Kidney tubule cell (primary cell): Measurements from ENCODE around the gene SWSAP1.

Source experiments
- DNase-seq: peaks from one replicate; pipeline ENCODE4 v3.0.0-alpha.2; 2018; ENCODE audit warnings: low spot score

Gene SWSAP1

GRCh38 chr19:11416346-11417052, 42.0 kb downstream of the SWSAP1 start:
- DNase-seq: no peak

- no peak for DNase-seq
These were observed 43.7 kb downstream of the SWSAP1 start for GRCh38 chr19:11418094-11418548.

- DNase-seq: peak; percentile 59
These were observed 44.4 kb downstream of the SWSAP1 start, which contains the start of gene RGL3 for GRCh38 chr19:11418549-11419506. TSS of gene RGL3 (minus strand) at chr19:11419314. CDS start at chr19:11419278, 36 bp downstream.

GRCh38 chr19:11420429-11421370, 46.2 kb downstream of the SWSAP1 start:
- DNase-seq: no peak

- no peak for DNase-seq
These were observed 47.1 kb downstream of the SWSAP1 start for GRCh38 chr19:11421371-11422098.

GRCh38 chr19:11422163-11423065, 47.9 kb downstream of the SWSAP1 start:
- DNase-seq: peak; percentile 59

GRCh38 chr19:11423164-11423790, 48.8 kb downstream of the SWSAP1 start:
- no peak for DNase-seq

- no peak for DNase-seq
These were observed 49.3 kb downstream of the SWSAP1 start for GRCh38 chr19:11423791-11424181.
